GM18499 (cell line): ENCODE measurements around the gene BRD4.

Experiments used
- ATAC-seq: cut with Tn5 transposase; IDR thresholded peaks from one replicate; pipeline ENCODE4 v1.9.1; 2021; ENCODE audit warnings: moderate number of reproducible peaks; ENCODE audit not compliant: insufficient read depth, unreplicated experiment

Gene BRD4

GRCh38 chr19:15251749-15252397 is 80.5 kb downstream of the BRD4 start:
- no peak for ATAC-seq

- no peak for ATAC-seq
Observed at GRCh38 chr19:15251010-15251748, 81.2 kb downstream of the BRD4 start.

- no peak for ATAC-seq
Observed at GRCh38 chr19:15250640-15250993, 81.7 kb downstream of the BRD4 start.

GRCh38 chr19:15249972-15250639 is 82.2 kb downstream of the BRD4 start:
- no peak for ATAC-seq

- ATAC-seq = no peak
Observed at GRCh38 chr19:15249528-15249874, 82.8 kb downstream of the BRD4 start.

- ATAC-seq = no peak
Observed at GRCh38 chr19:15248648-15249527, 83.5 kb downstream of the BRD4 start.

- ATAC-seq = no peak
Observed at GRCh38 chr19:15248106-15248505, 84.2 kb downstream of the BRD4 start.

GRCh38 chr19:15247107-15248014 is 85.0 kb downstream of the BRD4 start:
- ATAC-seq = no peak

GRCh38 chr19:15246198-15246481 is 86.2 kb downstream of the BRD4 start:
- ATAC-seq = no peak

- no peak for ATAC-seq
Observed at GRCh38 chr19:15245370-15246197, 86.8 kb downstream of the BRD4 start.

GRCh38 chr19:15244808-15245207 is 87.5 kb downstream of the BRD4 start:
- no peak for ATAC-seq

GRCh38 chr19:15244106-15244803 is 88.1 kb downstream of the BRD4 start:
- no peak for ATAC-seq

DNA sequence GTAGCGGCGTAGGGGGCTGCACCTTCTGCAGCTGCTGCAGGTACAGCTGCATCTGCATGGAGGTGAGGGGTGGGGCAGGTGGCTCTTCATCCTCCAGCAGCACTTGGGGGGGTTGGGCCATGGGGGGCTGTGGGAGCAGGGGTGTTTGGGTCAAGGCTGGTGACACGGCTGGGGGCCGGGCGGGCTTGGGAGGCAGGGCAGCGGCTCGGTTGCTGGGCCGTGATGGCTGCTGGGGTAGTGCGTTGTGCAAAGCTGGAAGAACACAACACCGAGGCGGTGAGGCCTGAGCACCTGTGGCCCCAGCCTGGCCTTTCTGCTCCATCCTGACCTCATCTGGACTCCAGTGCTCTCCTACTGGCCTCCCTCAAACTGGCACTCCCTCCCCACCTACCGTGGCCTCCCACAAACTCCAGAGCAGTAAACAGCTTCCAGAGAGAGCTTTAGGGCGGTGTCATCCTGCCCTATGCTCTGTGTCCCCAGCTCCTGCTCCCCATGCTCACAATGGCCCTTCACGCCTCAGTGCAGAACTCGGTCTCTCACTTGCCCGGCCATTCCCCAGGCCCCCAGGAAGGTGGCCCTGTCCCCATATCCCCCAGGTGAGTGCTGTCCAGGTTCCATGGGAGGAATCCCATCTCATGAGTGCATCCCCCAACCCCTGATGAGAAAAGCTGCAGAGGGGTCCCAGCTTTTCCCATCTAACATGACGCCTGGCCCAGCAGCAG is 88.9 kb downstream of the BRD4 start:
- ATAC-seq = no peak

DNA sequence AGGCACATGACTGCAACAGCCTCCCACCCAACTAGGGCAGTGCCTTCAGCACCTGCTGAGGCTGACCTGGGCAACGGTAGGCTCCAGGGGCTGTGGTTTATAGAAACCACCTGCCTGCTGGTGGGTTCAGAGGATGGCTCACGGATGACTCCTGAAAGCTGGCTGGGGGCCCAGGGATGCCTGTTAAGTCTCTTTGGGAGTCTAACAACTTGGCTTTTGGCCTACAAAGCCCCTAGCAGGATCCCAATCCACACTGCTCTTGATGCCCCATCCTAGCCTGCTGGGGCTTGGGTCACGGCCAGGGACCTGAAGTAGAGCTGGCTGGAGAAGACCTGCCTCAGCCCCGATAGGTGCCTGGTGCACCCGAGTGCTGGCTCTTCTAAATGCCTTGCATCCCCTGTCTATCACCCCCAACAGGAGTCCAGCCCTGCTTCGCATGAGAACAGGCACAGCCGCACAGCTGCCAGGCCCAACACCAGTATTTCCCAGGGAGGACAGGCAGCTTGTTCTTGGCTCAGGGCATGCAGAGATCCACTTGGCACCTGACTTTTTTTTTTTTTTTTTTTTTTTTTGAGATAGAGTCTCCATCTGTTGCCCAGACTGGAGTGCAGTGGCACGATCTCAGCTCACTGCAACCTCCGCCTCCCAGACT is 91.0 kb downstream of the BRD4 start:
- ATAC-seq = no peak

- no peak for ATAC-seq
Observed at GRCh38 chr19:15240515-15240914, 91.8 kb downstream of the BRD4 start.

GRCh38 chr19:15239337-15239949 is 92.9 kb downstream of the BRD4 start:
- no peak for ATAC-seq

DNA sequence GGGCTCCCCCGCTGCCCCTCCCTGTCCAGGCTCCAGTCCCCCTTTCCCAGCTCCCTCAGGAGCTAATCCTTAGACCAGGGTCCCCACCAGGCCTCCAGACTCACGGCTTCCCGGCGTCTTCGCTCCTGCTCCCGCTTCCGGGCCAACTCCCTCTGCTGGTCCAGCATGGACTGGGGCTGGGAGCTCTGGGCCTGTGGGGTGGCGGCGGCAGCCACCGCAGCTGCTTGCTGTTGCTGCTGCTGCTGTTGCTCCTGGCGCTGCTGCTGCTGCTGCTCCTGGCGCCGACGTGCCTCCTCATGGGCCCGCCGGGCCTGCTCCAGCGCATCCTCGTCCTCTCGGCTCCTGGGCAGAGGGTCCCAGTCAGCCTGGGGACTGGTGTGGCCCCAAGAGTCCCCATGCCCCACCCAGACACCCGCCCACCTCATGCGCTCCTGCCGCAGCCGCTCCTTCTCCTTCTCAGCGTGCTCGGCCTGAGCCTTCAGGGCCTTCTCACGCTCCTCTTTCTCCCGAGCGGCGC is 93.6 kb downstream of the BRD4 start:
- ATAC-seq = no peak
